GM12892 (cell line): ENCODE measurements around the gene MAD2L2.

Experiments used
- POLR2A ChIP-seq: IDR thresholded peaks from 2 replicates; pipeline ENCODE4 v1.6.1; 2011; ENCODE audit warnings: low read depth, low read length, control low read depth
- POLR2AphosphoS5 ChIP-seq: IDR thresholded peaks from 2 replicates; pipeline ENCODE4 v1.6.1; 2011; ENCODE audit warnings: low read depth, low read length, control low read depth
- TAF1 ChIP-seq: IDR thresholded peaks from 2 replicates; pipeline ENCODE4 v1.6.1; 2011; ENCODE audit warnings: low read depth, mild to moderate bottlenecking, control low read depth, low read length, borderline replicate concordance

GRCh38 chr1:11654939-11655808 is 25.8 kb downstream of the MAD2L2 start:
- TF ChIP-seq POLR2A (no peak), TAF1 (no peak), POLR2AphosphoS5 (no peak)
